Activated CD4-positive, alpha-beta T cell treated with anti-CD3 and anti-CD28 coated beads, Interleukin-2, amount 50 U/mL, for 24 hours (primary cell): ENCODE measurements around the gene MAP3K10.
"Not testable (repeated sequence)": the region's sequence is repeated elsewhere in the genome, so short reads cannot be mapped to it uniquely, and the experiment has no call there.

Experiments
- DNase-seq, 2 donors: peaks; one replicate each; pipeline ENCODE4 v3.0.0-alpha.2; 2020; ENCODE audit warnings: low read depth in 1 of 2, low spot score in 1 of 2

MAP3K10 gene

GRCh38 chr19:40216777-40217026, 25.5 kb downstream of the MAP3K10 start:
- no peak for DNase-seq

- DNase-seq = no peak
Observed at GRCh38 chr19:40217027-40217810, 26.0 kb downstream of the MAP3K10 start.

GRCh38 chr19:40217934-40218890, 27.0 kb downstream of the MAP3K10 start, which contains the start of gene TTC9B:
TSS of gene TTC9B (minus strand) at chr19:40218384. CDS start at chr19:40218381, 3 bp downstream.
- no peak for DNase-seq

GRCh38 chr19:40219029-40219428, 27.8 kb downstream of the MAP3K10 start:
- not testable (repeated sequence) for DNase-seq

GRCh38 chr19:40219721-40220276, 28.6 kb downstream of the MAP3K10 start:
- DNase-seq = no peak

GRCh38 chr19:40220674-40221073, 29.4 kb downstream of the MAP3K10 start:
- no peak for DNase-seq

GRCh38 chr19:40221858-40222619, 30.8 kb downstream of the MAP3K10 start:
- peak; percentile 38 to 73 for DNase-seq

- DNase-seq = no peak
Observed at GRCh38 chr19:40223135-40223822, 32.1 kb downstream of the MAP3K10 start.

GRCh38 chr19:40224342-40225150, 33.3 kb downstream of the MAP3K10 start:
- no peak for DNase-seq

GRCh38 chr19:40225440-40226305, 34.4 kb downstream of the MAP3K10 start:
- DNase-seq = no peak

GRCh38 chr19:40228346-40228745, 37.1 kb downstream of the MAP3K10 start:
- no peak for DNase-seq

GRCh38 chr19:40228863-40229262, 37.6 kb downstream of the MAP3K10 start:
- DNase-seq = no peak

- DNase-seq = peak in 1 of 2 donors; percentile 19
Observed at GRCh38 chr19:40229484-40229883, 38.3 kb downstream of the MAP3K10 start.

GRCh38 chr19:40229926-40230417, 38.7 kb downstream of the MAP3K10 start:
- DNase-seq = no peak

GRCh38 chr19:40231057-40231456, 39.8 kb downstream of the MAP3K10 start:
- no peak for DNase-seq

GRCh38 chr19:40231544-40232424, 40.6 kb downstream of the MAP3K10 start:
- DNase-seq = no peak

- DNase-seq = no peak
Observed at GRCh38 chr19:40232479-40232878, 41.3 kb downstream of the MAP3K10 start.
